ENCODE results near the gene TFRC. TPM values are rescaled to one million over a fixed set of nuclear protein-coding genes. Genes with fewer than 3 reads are reported as not detected.

The TFRC gene
- total RNA-seq, 1 experiment from 2014 or later: 604 TPM

- ATAC-seq: no peak
- Histone ChIP-seq H3K4me1 (ENCODE audit: control insufficient read depth, insufficient read depth, low read length) (no peaks in the 10 kb centered on the region), H3K27me3 (ENCODE audit: control insufficient read depth, insufficient read depth, low read length) (no peaks in the 10 kb centered on the region), H3K27ac (ENCODE audit: low read length) (no peak overlapping the region), H3K9me3 (ENCODE audit: control insufficient read depth, insufficient read depth, low read depth, low read length) (no peaks in the 10 kb centered on the region), H3K4me3 (ENCODE audit: low read depth in 2 of 2, low read length in 2 of 2) (no peak overlapping the region), H3K36me3 (ENCODE audit: control insufficient read depth, insufficient read depth, low read length) (peaks cover 46% of the 10 kb centered on the region)
- TF ChIP-seq POLR2AphosphoS5 (IDR thresholded peaks at IDR 0.05; ENCODE audit: low read depth, low read length) (no peak), SIN3A (IDR thresholded peaks at IDR 0.05; ENCODE audit: borderline replicate concordance, insufficient read depth, low read depth, low read length) (no peak), TCF7L2 (IDR thresholded peaks at IDR 0.05; ENCODE audit: low read depth, low read length) (no peak)
- TF ChIP-seq, protein P1, sequence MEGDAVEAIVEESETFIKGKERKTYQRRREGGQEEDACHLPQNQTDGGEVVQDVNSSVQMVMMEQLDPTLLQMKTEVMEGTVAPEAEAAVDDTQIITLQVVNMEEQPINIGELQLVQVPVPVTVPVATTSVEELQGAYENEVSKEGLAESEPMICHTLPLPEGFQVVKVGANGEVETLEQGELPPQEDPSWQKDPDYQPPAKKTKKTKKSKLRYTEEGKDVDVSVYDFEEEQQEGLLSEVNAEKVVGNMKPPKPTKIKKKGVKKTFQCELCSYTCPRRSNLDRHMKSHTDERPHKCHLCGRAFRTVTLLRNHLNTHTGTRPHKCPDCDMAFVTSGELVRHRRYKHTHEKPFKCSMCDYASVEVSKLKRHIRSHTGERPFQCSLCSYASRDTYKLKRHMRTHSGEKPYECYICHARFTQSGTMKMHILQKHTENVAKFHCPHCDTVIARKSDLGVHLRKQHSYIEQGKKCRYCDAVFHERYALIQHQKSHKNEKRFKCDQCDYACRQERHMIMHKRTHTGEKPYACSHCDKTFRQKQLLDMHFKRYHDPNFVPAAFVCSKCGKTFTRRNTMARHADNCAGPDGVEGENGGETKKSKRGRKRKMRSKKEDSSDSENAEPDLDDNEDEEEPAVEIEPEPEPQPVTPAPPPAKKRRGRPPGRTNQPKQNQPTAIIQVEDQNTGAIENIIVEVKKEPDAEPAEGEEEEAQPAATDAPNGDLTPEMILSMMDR (IDR thresholded peaks at IDR 0.05): no peak
- TF ChIP-seq, protein P2, sequence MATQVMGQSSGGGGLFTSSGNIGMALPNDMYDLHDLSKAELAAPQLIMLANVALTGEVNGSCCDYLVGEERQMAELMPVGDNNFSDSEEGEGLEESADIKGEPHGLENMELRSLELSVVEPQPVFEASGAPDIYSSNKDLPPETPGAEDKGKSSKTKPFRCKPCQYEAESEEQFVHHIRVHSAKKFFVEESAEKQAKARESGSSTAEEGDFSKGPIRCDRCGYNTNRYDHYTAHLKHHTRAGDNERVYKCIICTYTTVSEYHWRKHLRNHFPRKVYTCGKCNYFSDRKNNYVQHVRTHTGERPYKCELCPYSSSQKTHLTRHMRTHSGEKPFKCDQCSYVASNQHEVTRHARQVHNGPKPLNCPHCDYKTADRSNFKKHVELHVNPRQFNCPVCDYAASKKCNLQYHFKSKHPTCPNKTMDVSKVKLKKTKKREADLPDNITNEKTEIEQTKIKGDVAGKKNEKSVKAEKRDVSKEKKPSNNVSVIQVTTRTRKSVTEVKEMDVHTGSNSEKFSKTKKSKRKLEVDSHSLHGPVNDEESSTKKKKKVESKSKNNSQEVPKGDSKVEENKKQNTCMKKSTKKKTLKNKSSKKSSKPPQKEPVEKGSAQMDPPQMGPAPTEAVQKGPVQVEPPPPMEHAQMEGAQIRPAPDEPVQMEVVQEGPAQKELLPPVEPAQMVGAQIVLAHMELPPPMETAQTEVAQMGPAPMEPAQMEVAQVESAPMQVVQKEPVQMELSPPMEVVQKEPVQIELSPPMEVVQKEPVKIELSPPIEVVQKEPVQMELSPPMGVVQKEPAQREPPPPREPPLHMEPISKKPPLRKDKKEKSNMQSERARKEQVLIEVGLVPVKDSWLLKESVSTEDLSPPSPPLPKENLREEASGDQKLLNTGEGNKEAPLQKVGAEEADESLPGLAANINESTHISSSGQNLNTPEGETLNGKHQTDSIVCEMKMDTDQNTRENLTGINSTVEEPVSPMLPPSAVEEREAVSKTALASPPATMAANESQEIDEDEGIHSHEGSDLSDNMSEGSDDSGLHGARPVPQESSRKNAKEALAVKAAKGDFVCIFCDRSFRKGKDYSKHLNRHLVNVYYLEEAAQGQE (IDR thresholded peaks at IDR 0.05; ENCODE audit: insufficient read depth in 1 of 2, low read depth in 2 of 2, low read length in 1 of 2): no peak
- POLR2A ChIA-PET: no interaction called here
- intact Hi-C loops (cut with micrococcal nuclease; ENCODE audit: unreplicated experiment) (no loop called here), in situ Hi-C loops (cut with HindIII; ENCODE audit: low pct_unique_long_range_greater_than_20kb, low sequenced_read_pairs) (no loop called here)
- no TSS peak for BruUV-seq (replicated peaks)
- CTCF ChIA-PET: no interaction called here
- no peak for DNase-seq (ENCODE audit: low read depth, low spot score)
Observed at GRCh38 chr3:196051282-196052076, 30.4 kb downstream of the TFRC start.

- CTCF ChIA-PET: no interaction called here
- Histone ChIP-seq H3K9me3 (ENCODE audit: control insufficient read depth, insufficient read depth, low read depth, low read length) (no peaks in the 10 kb centered on the region), H3K4me1 (ENCODE audit: control insufficient read depth, insufficient read depth, low read length) (no peaks in the 10 kb centered on the region), H3K4me3 (ENCODE audit: low read depth in 2 of 2, low read length in 2 of 2) (no peak overlapping the region), H3K27me3 (ENCODE audit: control insufficient read depth, insufficient read depth, low read length) (no peaks in the 10 kb centered on the region), H3K36me3 (ENCODE audit: control insufficient read depth, insufficient read depth, low read length) (peaks cover 46% of the 10 kb centered on the region), H3K27ac (ENCODE audit: low read length) (no peak overlapping the region)
- TF ChIP-seq TCF7L2 (IDR thresholded peaks at IDR 0.05; ENCODE audit: low read depth, low read length) (no peak), POLR2AphosphoS5 (IDR thresholded peaks at IDR 0.05; ENCODE audit: low read depth, low read length) (no peak), SIN3A (IDR thresholded peaks at IDR 0.05; ENCODE audit: borderline replicate concordance, insufficient read depth, low read depth, low read length) (no peak)
- TF ChIP-seq, protein P2 (IDR thresholded peaks at IDR 0.05; ENCODE audit: insufficient read depth in 1 of 2, low read depth in 2 of 2, low read length in 1 of 2): no peak
- TF ChIP-seq, protein P1 (IDR thresholded peaks at IDR 0.05): no peak
- ATAC-seq (no peak), DNase-seq (ENCODE audit: low read depth, low spot score) (no peak)
- in situ Hi-C loops (cut with HindIII; ENCODE audit: low pct_unique_long_range_greater_than_20kb, low sequenced_read_pairs) (no loop called here), intact Hi-C loops (cut with micrococcal nuclease; ENCODE audit: unreplicated experiment) (no loop called here)
- BruUV-seq (replicated peaks): TSS peak; percentile 77
- POLR2A ChIA-PET: no interaction called here
Observed at GRCh38 chr3:196050597-196050996, 31.3 kb downstream of the TFRC start.

All from Panc1 (cell line).